Endothelial cell of umbilical vein (primary cell): ENCODE data around the gene CBL. TPM values are rescaled to one million over a fixed set of nuclear protein-coding genes. Genes with fewer than 3 reads are reported as not detected.

Source experiments
- BruUV-seq: library from RNA; stranded (reverse); fragments of 400-500 nt; replicated peaks from 2 replicates; lab custom pipeline; 2021; lab: Mats Ljungman, UMichigan
- CTCF ChIA-PET: fragments of 300-600, 350-600 bp; sonication (Branson Sonifier 250); formaldehyde crosslinking; loops from one replicate; lab custom pipeline; 2021; ENCODE audit warnings: antibody characterized with exemption, inconsistent platforms; lab: Charles Lee
- POLR2A ChIA-PET: fragments of 300-600, 350-600 bp; sonication (Branson Sonifier 250); formaldehyde crosslinking; loops from one replicate; lab custom pipeline; 2021; ENCODE audit warnings: antibody characterized with exemption, inconsistent platforms; lab: Charles Lee
- DNase-seq: peaks from one replicate; pipeline ENCODE4 v3.0.0-alpha.2; 2011; ENCODE audit warnings: low read depth, low spot score
- FAIRE-seq: peaks from 2 replicates; lab custom pipeline; 2011; peaks lifted over from hg19 to GRCh38; lab: Jason Lieb, UNC
- H2AFZ ChIP-seq: 2 replicates; pipeline ENCODE4 v1.6.0; 2012; ENCODE audit warnings: low read depth, low read length, control low read depth, inconsistent platforms
- H3K27ac ChIP-seq: 2 replicates; pipeline ENCODE4 v1.5.1; 2011; ENCODE audit warnings: low read depth, mild to moderate bottlenecking, control low read depth, low read length, moderate library complexity; ENCODE audit not compliant: insufficient read depth
- H3K27me3 ChIP-seq, 2 experiments: 2 replicates each; pipeline versions ENCODE4 v1.6.0 to v1.6.1; 2011; ENCODE audit warnings: low read length in 2 of 2, mixed read lengths in 1 of 2; ENCODE audit not compliant: control insufficient read depth in 2 of 2, insufficient read depth in 2 of 2
- H3K36me3 ChIP-seq, 2 experiments: 2 replicates in 1 of 2; 3 replicates in 1 of 2; pipeline ENCODE4 v1.5.1; 2011; ENCODE audit warnings: low read length in 2 of 2, mild to moderate bottlenecking in 1 of 2, moderate library complexity in 1 of 2; ENCODE audit not compliant: control insufficient read depth in 2 of 2, insufficient read depth in 2 of 2; ENCODE audit errors: extremely low read depth in 1 of 2
- H3K4me1 ChIP-seq: 3 replicates; pipeline ENCODE4 v1.5.1; 2011; ENCODE audit warnings: mild to moderate bottlenecking, low read length; ENCODE audit not compliant: control insufficient read depth, insufficient read depth; ENCODE audit errors: extremely low read depth
- H3K4me2 ChIP-seq: 2 replicates; pipeline ENCODE4 v1.6.1; 2011; ENCODE audit warnings: low read length, control low read depth, mixed read lengths; ENCODE audit not compliant: insufficient read depth
- H3K4me3 ChIP-seq, 3 experiments: fragments of 200-600 bp in 1 of 3; sonication (generic), shearing (Covaris generic) in 1 of 3; replicated peaks in 1 of 3; 2 replicates each; pipeline ENCODE4 v1.5.1; 2011 to 2016; ENCODE audit warnings: control low read depth in 3 of 3, low read length in 3 of 3, mild to moderate bottlenecking in 2 of 3, inconsistent platforms in 1 of 3, low read depth in 1 of 3, moderate library complexity in 1 of 3; ENCODE audit not compliant: insufficient read depth in 1 of 3
- H3K79me2 ChIP-seq: 2 replicates; pipeline ENCODE4 v1.6.0; 2012; ENCODE audit warnings: low read length, inconsistent platforms; ENCODE audit not compliant: control insufficient read depth, insufficient read depth
- H3K9ac ChIP-seq: replicated peaks from 2 replicates; pipeline ENCODE3; 2011; ENCODE audit warnings: low read length, control low read depth; ENCODE audit not compliant: insufficient read depth; ENCODE audit errors: extremely low read depth
- H3K9me1 ChIP-seq: replicated peaks from 3 replicates; pipeline ENCODE4 v1.6.0; 2011; ENCODE audit warnings: mild to moderate bottlenecking, low read length; ENCODE audit not compliant: control insufficient read depth, insufficient read depth; ENCODE audit errors: extremely low read depth
- H3K9me3 ChIP-seq: replicated peaks from 2 replicates; pipeline ENCODE4 v1.5.1; 2012; ENCODE audit warnings: low read length, inconsistent platforms; ENCODE audit not compliant: control insufficient read depth, insufficient read depth
- H4K20me1 ChIP-seq: replicated peaks from 2 replicates; pipeline ENCODE3; 2011; ENCODE audit warnings: mild to moderate bottlenecking, low read length; ENCODE audit not compliant: control insufficient read depth, insufficient read depth; ENCODE audit errors: extremely low read depth
- EZH2 ChIP-seq: IDR thresholded peaks from 2 replicates; pipeline ENCODE4 v1.6.1; 2012; ENCODE audit warnings: borderline replicate concordance, low read depth, mild to moderate bottlenecking, moderate library complexity, low read length, inconsistent platforms; ENCODE audit not compliant: severe bottlenecking
- FOS ChIP-seq: IDR thresholded peaks from 2 replicates; pipeline ENCODE4 v1.6.1; 2011; ENCODE audit warnings: mild to moderate bottlenecking, low read length, moderate library complexity, borderline replicate concordance; ENCODE audit not compliant: insufficient read depth
- GATA2 ChIP-seq: IDR thresholded peaks from 2 replicates; pipeline ENCODE4 v1.7.0; 2011; ENCODE audit warnings: low read depth, mild to moderate bottlenecking, moderate library complexity, mixed read lengths, low read length; ENCODE audit not compliant: insufficient read length, insufficient read depth
- JUN ChIP-seq: IDR thresholded peaks from 2 replicates; pipeline ENCODE4 v1.6.1; 2011; ENCODE audit warnings: borderline replicate concordance, low read depth; ENCODE audit not compliant: insufficient read length, insufficient read depth
- MYC ChIP-seq: IDR thresholded peaks from one replicate; pipeline ENCODE4 v1.6.1; 2011; ENCODE audit warnings: mild to moderate bottlenecking, low read depth, low read length
- POLR2A ChIP-seq: IDR thresholded peaks from 2 replicates; pipeline ENCODE4 v1.6.1; 2012; ENCODE audit warnings: low read depth, mild to moderate bottlenecking, control low read depth, low read length
- POLR2AphosphoS5 ChIP-seq: IDR thresholded peaks from 2 replicates; pipeline ENCODE4 v1.6.1; 2012; ENCODE audit warnings: low read depth, mild to moderate bottlenecking, control low read depth, low read length, moderate library complexity; ENCODE audit not compliant: insufficient read depth
- dilution Hi-C: fragments of 300-500 bp; cut with MboI; formaldehyde crosslinking; loops from one replicate; pipeline ENCODE4 v1.15.0; 2019; ENCODE audit warnings: low sequenced_read_pairs; ENCODE audit not compliant: extremely low pct_ligation_motif_present
- intact Hi-C: fragments of 100-400 bp; cut with micrococcal nuclease; formaldehyde crosslinking; loops from one replicate; pipeline ENCODE4 v1.10.0; 2022
- polyA plus RNA-seq, 4 experiments: library from polyadenylated mRNA; depleted of rRNA in 3 of 4; stranded (reverse) in 3 of 4; unstranded in 1 of 4; fragments of >200 nt; gene quantifications; 2 replicates each; pipeline versions ENCODE4 v1.2.1 to v1.2.3, GENCODE V29; 2011 to 2012; ENCODE audit warnings: missing spikeins in 1 of 4
- total RNA-seq: library from RNA; stranded (reverse); gene quantifications from 2 replicates; pipeline ENCODE4 v1.2.3, GENCODE V29; 2021
- TF ChIP-seq, protein P1 (sequence below), 2 donors: IDR thresholded peaks; 1 replicate in 1 of 2; 2 replicates in 1 of 2; pipeline ENCODE4 v1.5.1; 2011; ENCODE audit warnings: low read length in 2 of 2, mild to moderate bottlenecking in 2 of 2, moderate library complexity in 2 of 2, control low read depth in 1 of 2, inconsistent platforms in 1 of 2, low read depth in 1 of 2; ENCODE audit not compliant: insufficient read depth in 1 of 2; ENCODE audit errors: extremely low read depth in 1 of 2
- TF ChIP-seq, protein P2 (sequence below): IDR thresholded peaks from 2 replicates; pipeline ENCODE4 v1.6.1; 2011; ENCODE audit not compliant: insufficient read depth, insufficient read length

Gene CBL
- total and polyA plus RNA-seq, 2 donors (not counting 3 experiments of a cell fraction or from before 2014, with no cell fraction given): 15.5 to 41.5 TPM

DNA sequence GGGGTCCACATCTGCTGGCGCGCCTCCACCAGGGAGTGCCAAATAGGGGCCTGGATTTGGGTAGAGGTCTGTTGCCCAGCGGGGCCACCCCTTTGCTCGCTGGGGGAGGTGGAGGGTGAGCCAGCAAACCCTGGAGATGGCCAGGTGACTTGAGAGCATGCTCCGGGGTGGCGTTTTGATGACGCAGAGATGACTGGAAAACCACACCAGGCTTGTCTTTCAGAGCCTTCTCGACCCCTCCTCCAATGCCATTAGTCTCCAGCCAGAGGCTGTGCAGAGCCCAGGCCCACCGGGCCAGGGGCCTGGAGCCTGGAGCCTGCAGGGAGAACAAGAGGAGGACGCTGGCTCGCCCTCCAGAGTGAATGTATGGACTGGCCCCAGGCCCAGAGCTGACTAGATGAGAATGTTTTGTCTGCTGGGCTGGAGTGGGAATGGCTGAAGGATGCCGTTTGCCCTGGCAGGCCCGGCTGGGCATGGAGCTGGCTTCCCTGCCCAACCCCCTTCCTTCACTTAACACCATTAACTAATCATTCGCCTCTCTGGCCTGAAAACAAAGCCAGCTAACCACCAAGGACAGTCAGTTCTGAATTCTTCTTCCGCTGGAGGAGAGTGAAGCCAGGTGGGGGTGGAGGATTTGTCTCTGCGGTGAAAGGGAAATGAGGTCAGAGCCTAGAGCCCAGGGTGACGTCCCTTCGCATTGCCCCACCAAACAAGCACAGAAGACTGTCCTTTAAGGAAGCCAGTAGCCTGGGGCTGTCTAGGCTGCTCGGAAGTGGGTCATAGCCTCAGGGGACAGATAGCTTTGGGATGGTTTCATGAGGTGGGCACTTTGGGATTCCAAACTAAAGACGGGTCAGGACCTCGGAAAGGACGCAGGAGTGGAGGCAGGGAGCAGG lies 112.3 kb downstream of the CBL start:
- H3K4me1 ChIP-seq: peaks cover 67% of the 10 kb centered on the region

More for the DNA sequence above, 112.3 kb downstream of the CBL start:
- CTCF ChIA-PET: interaction anchor here (0.7 to 15.9 kb wide), 5 partner anchors 11 to 224 kb away, joined by 3 to 301 read pairs (median 17); partner anchors contain the start of genes C1QTNF5 and CBL
- FAIRE-seq: peak; percentile 97
- H3K9ac ChIP-seq: peak overlapping the region; percentile 61
- peak overlapping the region; percentile 6 for H3K4me2 ChIP-seq
- intact Hi-C loops: loop anchor here (5.0 kb wide), 2 partner anchors 251 to 406 kb away; partner anchors contain the start of gene VPS11
- peak overlapping the region; percentile 93 for H3K27ac ChIP-seq
- no peak overlapping the region for H3K4me3 ChIP-seq
- peak; percentile 81 for DNase-seq
- dilution Hi-C loops: no loop called here
- no peaks in the 10 kb centered on the region for H4K20me1 ChIP-seq
- TF ChIP-seq, protein P1, sequence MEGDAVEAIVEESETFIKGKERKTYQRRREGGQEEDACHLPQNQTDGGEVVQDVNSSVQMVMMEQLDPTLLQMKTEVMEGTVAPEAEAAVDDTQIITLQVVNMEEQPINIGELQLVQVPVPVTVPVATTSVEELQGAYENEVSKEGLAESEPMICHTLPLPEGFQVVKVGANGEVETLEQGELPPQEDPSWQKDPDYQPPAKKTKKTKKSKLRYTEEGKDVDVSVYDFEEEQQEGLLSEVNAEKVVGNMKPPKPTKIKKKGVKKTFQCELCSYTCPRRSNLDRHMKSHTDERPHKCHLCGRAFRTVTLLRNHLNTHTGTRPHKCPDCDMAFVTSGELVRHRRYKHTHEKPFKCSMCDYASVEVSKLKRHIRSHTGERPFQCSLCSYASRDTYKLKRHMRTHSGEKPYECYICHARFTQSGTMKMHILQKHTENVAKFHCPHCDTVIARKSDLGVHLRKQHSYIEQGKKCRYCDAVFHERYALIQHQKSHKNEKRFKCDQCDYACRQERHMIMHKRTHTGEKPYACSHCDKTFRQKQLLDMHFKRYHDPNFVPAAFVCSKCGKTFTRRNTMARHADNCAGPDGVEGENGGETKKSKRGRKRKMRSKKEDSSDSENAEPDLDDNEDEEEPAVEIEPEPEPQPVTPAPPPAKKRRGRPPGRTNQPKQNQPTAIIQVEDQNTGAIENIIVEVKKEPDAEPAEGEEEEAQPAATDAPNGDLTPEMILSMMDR (IDR thresholded peaks at IDR 0.05; ENCODE audit: extremely low read depth in 1 of 2, insufficient read depth in 1 of 2, low read depth in 1 of 2, low read length in 2 of 2): no peak
- TF ChIP-seq, protein P2, sequence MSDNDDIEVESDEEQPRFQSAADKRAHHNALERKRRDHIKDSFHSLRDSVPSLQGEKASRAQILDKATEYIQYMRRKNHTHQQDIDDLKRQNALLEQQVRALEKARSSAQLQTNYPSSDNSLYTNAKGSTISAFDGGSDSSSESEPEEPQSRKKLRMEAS: no peak
- TF ChIP-seq GATA2 (peak; percentile 36), FOS (peak; percentile 49), JUN (peak; percentile 38), POLR2AphosphoS5 (peak; percentile 85), POLR2A (peak; percentile 66), MYC (no peak), EZH2 (no peak)
- no peaks in the 10 kb centered on the region for H3K9me3 ChIP-seq
- H3K36me3 ChIP-seq: peaks cover 3 to 12% of the 10 kb centered on the region in 2 experiments
- no peaks in the 10 kb centered on the region for H3K9me1 ChIP-seq
- POLR2A ChIA-PET: interaction anchor here (1.1 to 2.6 kb wide), 4 partner anchors 10 to 224 kb away, joined by 9 to 18 read pairs (median 14); partner anchors contain the start of gene C1QTNF5
- BruUV-seq: no TSS peak
- H3K27me3 ChIP-seq: no peaks in the 10 kb centered on the region
- peaks cover 40% of the 10 kb centered on the region for H3K79me2 ChIP-seq
- no peak overlapping the region for H2AFZ ChIP-seq
